Ascending aorta (tissue), 2 donors: ENCODE measurements around the gene PBRM1. TPM values are rescaled to one million over a fixed set of nuclear protein-coding genes. Genes with fewer than 3 reads are reported as not detected.

ENCODE experiments used
- DNase-seq, 2 donors: peaks; one replicate each; pipeline ENCODE4 v3.0.0-alpha.2; 2019; ENCODE audit warnings: low spot score in 2 of 2
- H3K27ac ChIP-seq, 2 donors: fragments of 200-600 bp; sonication (generic); one replicate each; pipeline ENCODE4 v1.5.1; 2016 to 2017; ENCODE audit warnings: mild to moderate bottlenecking in 1 of 2
- H3K27me3 ChIP-seq: fragments of 200-600 bp; sonication (generic); one replicate; pipeline ENCODE4 v1.5.1; 2017
- H3K36me3 ChIP-seq, 2 donors: fragments of 200-600 bp; sonication (generic); one replicate each; pipeline ENCODE4 v1.5.1; 2016
- H3K4me1 ChIP-seq, 2 donors: fragments of 200-600 bp; sonication (generic); one replicate each; pipeline ENCODE4 v1.5.1; 2016 to 2017; ENCODE audit warnings: mild to moderate bottlenecking in 1 of 2
- H3K4me3 ChIP-seq, 2 donors: fragments of 200-600 bp; sonication (generic); one replicate each; pipeline ENCODE4 v1.5.1; 2016 to 2017; ENCODE audit warnings: mild to moderate bottlenecking in 1 of 2
- H3K9me3 ChIP-seq, 2 donors: fragments of 200-600 bp; sonication (generic); one replicate each; pipeline ENCODE4 v1.5.1; 2016
- CTCF ChIP-seq, 3 experiments: fragments of 200-600 bp in 2 of 3; fragments of 450-650 bp in 1 of 3; sonication (generic) in 2 of 3; IDR thresholded peaks; one replicate each; pipeline ENCODE4 v1.5.1; 2016 to 2019; ENCODE audit warnings: antibody characterized with exemption in 3 of 3, mild to moderate bottlenecking in 1 of 3, moderate library complexity in 1 of 3
- intact Hi-C: fragments of 100-400 bp; cut with DNase I; formaldehyde crosslinking; loops from one replicate; pipeline ENCODE4 v1.15.1; 2023
- total RNA-seq: library from RNA; depleted of rRNA; stranded (reverse); fragments of >200 nt; gene quantifications from one replicate; pipeline ENCODE4 v1.1.0, GENCODE V29; 2016

PBRM1 gene
- total RNA-seq, 1 donor from 2014 or later = 36.7 TPM

- intact Hi-C loops = no loop called here
- no peak for TF ChIP-seq CTCF (IDR thresholded peaks at IDR 0.05)
These were observed 33.9 kb upstream of the PBRM1 start for GRCh38 chr3:52719618-52720017.

GRCh38 chr3:52715714-52716305 is 30.1 kb upstream of the PBRM1 start:
- Histone ChIP-seq H3K27ac (no peak overlapping the region), H3K4me3 (no peak overlapping the region), H3K36me3 (peaks cover 18% of the 10 kb centered on the region in 2 donors), H3K4me1 (no peaks in the 10 kb centered on the region), H3K9me3 (peaks cover 0 to 4% of the 10 kb centered on the region in 2 donors), H3K27me3 (no peaks in the 10 kb centered on the region)
- no peak for TF ChIP-seq CTCF (IDR thresholded peaks at IDR 0.05)
- DNase-seq = no peak
- intact Hi-C loops = no loop called here

More at GRCh38 chr3:52719618-52720017, 33.9 kb upstream of the PBRM1 start:
- no peaks in the 10 kb centered on the region for H3K4me1 ChIP-seq
- H3K4me3 ChIP-seq = no peak overlapping the region
- H3K27me3 ChIP-seq = no peaks in the 10 kb centered on the region
- H3K36me3 ChIP-seq = peaks cover 8 to 16% of the 10 kb centered on the region in 2 donors
- no peak for DNase-seq
- H3K27ac ChIP-seq = no peak overlapping the region
- peaks cover 0 to 4% of the 10 kb centered on the region in 2 donors for H3K9me3 ChIP-seq

- intact Hi-C loops = no loop called here
- no peak for DNase-seq
These were observed 28.9 kb upstream of the PBRM1 start for GRCh38 chr3:52714335-52715302.

GRCh38 chr3:52712291-52713212 is 26.8 kb upstream of the PBRM1 start:
- intact Hi-C loops = no loop called here
- Histone ChIP-seq H3K4me3 (no peak overlapping the region), H3K27ac (no peak overlapping the region), H3K36me3 (peaks cover 7 to 19% of the 10 kb centered on the region in 2 donors), H3K9me3 (no peaks in the 10 kb centered on the region), H3K27me3 (no peaks in the 10 kb centered on the region), H3K4me1 (peaks cover under 1% of the 10 kb centered on the region in 2 donors)
- peak in 1 of 2 donors; percentile 35 for DNase-seq
- no peak for TF ChIP-seq CTCF (IDR thresholded peaks at IDR 0.05)

More at GRCh38 chr3:52714335-52715302, 28.9 kb upstream of the PBRM1 start:
- Histone ChIP-seq H3K27me3 (no peaks in the 10 kb centered on the region), H3K27ac (no peak overlapping the region), H3K36me3 (peaks cover 13 to 18% of the 10 kb centered on the region in 2 donors), H3K9me3 (peaks cover 0 to under 1% of the 10 kb centered on the region in 2 donors), H3K4me3 (no peak overlapping the region), H3K4me1 (no peaks in the 10 kb centered on the region)
- TF ChIP-seq CTCF (IDR thresholded peaks at IDR 0.05) = no peak

GRCh38 chr3:52710512-52710911 is 24.8 kb upstream of the PBRM1 start:
- Histone ChIP-seq H3K27ac (no peak overlapping the region), H3K27me3 (no peaks in the 10 kb centered on the region), H3K4me1 (peaks cover 5 to 10% of the 10 kb centered on the region in 2 donors), H3K4me3 (no peak overlapping the region), H3K9me3 (no peaks in the 10 kb centered on the region), H3K36me3 (peaks cover 7 to 19% of the 10 kb centered on the region in 2 donors)
- DNase-seq = no peak
- intact Hi-C loops = no loop called here
- TF ChIP-seq CTCF (IDR thresholded peaks at IDR 0.05) = no peak
